IMR-90 (cell line): Measurements from ENCODE around the gene ZNF282. TPM values are rescaled to one million over a fixed set of nuclear protein-coding genes. Genes with fewer than 3 reads are reported as not detected.

Experiments
- ATAC-seq: fragments of 200-7000 bp; cut with Tn5 transposase; 2 replicates; pipeline ENCODE4 v1.9.1; 2020; ENCODE audit warnings: low read depth, mild to moderate bottlenecking, moderate library complexity
- BruUV-seq: library from RNA; stranded (reverse); fragments of 400-500 nt; replicated peaks from 2 replicates; lab custom pipeline; 2021; lab: Mats Ljungman, UMichigan
- CTCF ChIA-PET: fragments of 300-600 bp; formaldehyde crosslinking; extraction: SDS; loops from one replicate; lab custom pipeline; 2021; ENCODE audit warnings: antibody characterized with exemption; lab: Yijun Ruan, JAX
- POLR2A ChIA-PET: fragments of 300-600 bp; sonication (Branson Sonifier 250); formaldehyde crosslinking; loops from one replicate; lab custom pipeline; 2022; ENCODE audit warnings: antibody characterized with exemption; ENCODE audit not compliant: unreplicated experiment; lab: Charles Lee
- DNase-seq: peaks from one replicate; pipeline ENCODE4 v3.0.0; 2013
- H2AFZ ChIP-seq: replicated peaks from 2 replicates; pipeline ENCODE3; 2013; ENCODE audit warnings: low read length, mild to moderate bottlenecking; ENCODE audit not compliant: poor library complexity
- H2AK5ac ChIP-seq: 2 replicates; pipeline ENCODE4 v1.6.1; 2013; ENCODE audit warnings: low read depth, low read length, inconsistent platforms
- H2AK9ac ChIP-seq: replicated peaks from 2 replicates; pipeline ENCODE3; 2013; ENCODE audit warnings: mild to moderate bottlenecking, low read depth, low read length, moderate library complexity; ENCODE audit not compliant: poor library complexity
- H2BK120ac ChIP-seq: 2 replicates; pipeline ENCODE4 v1.6.1; 2013; ENCODE audit warnings: low read depth, low read length, inconsistent platforms
- H2BK15ac ChIP-seq: 3 replicates; pipeline ENCODE4 v1.6.1; 2013; ENCODE audit warnings: low read depth, low read length, inconsistent platforms
- H2BK20ac ChIP-seq: 2 replicates; pipeline ENCODE4 v1.6.1; 2013; ENCODE audit warnings: low read depth, mild to moderate bottlenecking, inconsistent platforms, low read length, moderate library complexity
- H2BK5ac ChIP-seq: 2 replicates; pipeline ENCODE4 v1.6.1; 2013; ENCODE audit warnings: mild to moderate bottlenecking, low read depth, low read length, inconsistent platforms; ENCODE audit not compliant: poor library complexity, severe bottlenecking
- H3K14ac ChIP-seq: replicated peaks from 2 replicates; pipeline ENCODE4 v1.6.1; 2013; ENCODE audit warnings: low read depth, low read length, inconsistent platforms
- H3K18ac ChIP-seq: 2 replicates; pipeline ENCODE4 v1.6.1; 2013; ENCODE audit warnings: low read depth, low read length, control low read depth
- H3K23ac ChIP-seq: 2 replicates; pipeline ENCODE4 v1.6.1; 2013; ENCODE audit warnings: low read depth, low read length, inconsistent platforms
- H3K27ac ChIP-seq: 2 replicates; pipeline ENCODE4 v1.5.1; 2013; ENCODE audit warnings: mild to moderate bottlenecking, control low read depth, low read length; ENCODE audit not compliant: insufficient read depth
- H3K27me3 ChIP-seq: 2 replicates; pipeline ENCODE4 v1.6.1; 2013; ENCODE audit warnings: low read length; ENCODE audit not compliant: control insufficient read depth, insufficient read depth
- H3K36me3 ChIP-seq: 2 replicates; pipeline ENCODE4 v1.6.1; 2013; ENCODE audit warnings: low read length, mixed read lengths; ENCODE audit not compliant: control insufficient read depth, insufficient read depth
- H3K4ac ChIP-seq: 2 replicates; pipeline ENCODE4 v1.6.1; 2013; ENCODE audit warnings: low read depth, low read length, inconsistent platforms
- H3K4me1 ChIP-seq: 2 replicates; pipeline ENCODE4 v1.6.1; 2013; ENCODE audit warnings: low read length, mixed read lengths; ENCODE audit not compliant: control insufficient read depth, insufficient read depth
- H3K4me2 ChIP-seq: 2 replicates; pipeline ENCODE4 v1.6.1; 2013; ENCODE audit warnings: low read depth, mild to moderate bottlenecking, control low read depth, low read length, moderate library complexity
- H3K4me3 ChIP-seq: 2 replicates; pipeline ENCODE4 v1.5.1; 2013; ENCODE audit warnings: low read depth, mild to moderate bottlenecking, control low read depth, low read length, moderate library complexity; ENCODE audit not compliant: insufficient read depth
- H3K56ac ChIP-seq: 2 replicates; pipeline ENCODE4 v1.6.1; 2013; ENCODE audit warnings: low read length, inconsistent platforms; ENCODE audit not compliant: insufficient read depth; ENCODE audit errors: extremely low read depth
- H3K79me1 ChIP-seq, 2 experiments: 2 replicates each; pipeline ENCODE4 v1.6.1; 2013; ENCODE audit warnings: low read length in 2 of 2, inconsistent platforms in 1 of 2, low read depth in 1 of 2
- H3K9ac ChIP-seq: 2 replicates; pipeline ENCODE4 v1.6.1; 2013; ENCODE audit warnings: low read depth, low read length, control low read depth
- H3K9me1 ChIP-seq: 2 replicates; pipeline ENCODE4 v1.6.1; 2013; ENCODE audit warnings: low read length, inconsistent platforms; ENCODE audit not compliant: insufficient read depth
- H3K9me3 ChIP-seq: 2 replicates; pipeline ENCODE4 v1.6.1; 2013; ENCODE audit warnings: low read length; ENCODE audit not compliant: control insufficient read depth, insufficient read depth
- H4K20me1 ChIP-seq: 2 replicates; pipeline ENCODE4 v1.6.1; 2013; ENCODE audit warnings: low read length, inconsistent platforms; ENCODE audit not compliant: insufficient read depth
- H4K5ac ChIP-seq: 2 replicates; pipeline ENCODE4 v1.6.1; 2013; ENCODE audit warnings: mild to moderate bottlenecking, low read depth, low read length, control low read depth
- H4K8ac ChIP-seq, 2 experiments: 2 replicates each; pipeline ENCODE4 v1.6.1; 2013; ENCODE audit warnings: low read depth in 2 of 2, low read length in 2 of 2, control low read depth in 1 of 2, inconsistent platforms in 1 of 2
- H4K91ac ChIP-seq: 2 replicates; pipeline ENCODE4 v1.6.1; 2013; ENCODE audit warnings: low read depth, low read length, inconsistent platforms; ENCODE audit not compliant: insufficient read depth
- BHLHE40 ChIP-seq: fragments of 150-350 bp; IDR thresholded peaks from 2 replicates; pipeline ENCODE4 v1.6.1; 2016; ENCODE audit warnings: mild to moderate bottlenecking, low read depth, low read length
- CEBPB ChIP-seq: IDR thresholded peaks from 2 replicates; pipeline ENCODE4 v1.6.1; 2012; ENCODE audit warnings: low read depth, low read length, improper control_type of control experiment
- CHD1 ChIP-seq: IDR thresholded peaks from 2 replicates; pipeline ENCODE4 v1.6.1; 2012; ENCODE audit warnings: low read depth, low read length, improper control_type of control experiment
- FOS ChIP-seq: fragments of 150-350 bp; IDR thresholded peaks from 2 replicates; pipeline ENCODE4 v1.6.1; 2016; ENCODE audit warnings: low read depth, low read length
- MAFK ChIP-seq: IDR thresholded peaks from 2 replicates; pipeline ENCODE4 v1.6.1; 2012; ENCODE audit warnings: low read depth, low read length, improper control_type of control experiment
- MAZ ChIP-seq: IDR thresholded peaks from 2 replicates; pipeline ENCODE4 v1.6.1; 2012; ENCODE audit warnings: low read depth, mild to moderate bottlenecking, low read length, improper control_type of control experiment, moderate library complexity, borderline replicate concordance
- MXI1 ChIP-seq: IDR thresholded peaks from 2 replicates; pipeline ENCODE4 v1.6.1; 2012; ENCODE audit warnings: low read depth, mild to moderate bottlenecking, low read length, moderate library complexity, borderline replicate concordance
- NFE2L2 ChIP-seq: fragments of 150-350 bp; IDR thresholded peaks from 2 replicates; pipeline ENCODE4 v1.6.1; 2016; ENCODE audit warnings: low read depth, mild to moderate bottlenecking, low read length
- POLR2A ChIP-seq: IDR thresholded peaks from 2 replicates; pipeline ENCODE4 v1.6.1; 2012; ENCODE audit warnings: mild to moderate bottlenecking, low read depth, low read length
- RAD21 ChIP-seq: IDR thresholded peaks from 2 replicates; pipeline ENCODE4 v1.6.1; 2012; ENCODE audit warnings: low read length, improper control_type of control experiment
- RFX5 ChIP-seq: IDR thresholded peaks from 2 replicates; pipeline ENCODE4 v1.8.0; 2012; ENCODE audit warnings: low read depth, mild to moderate bottlenecking, low read length, moderate library complexity
- SMC3 ChIP-seq: fragments of 150-350 bp; IDR thresholded peaks from 2 replicates; pipeline ENCODE4 v1.6.1; 2016; ENCODE audit warnings: low read depth, mild to moderate bottlenecking, antibody characterized with exemption, low read length, moderate library complexity
- WGBS, 2 experiments: methylation state at CpG; one replicate each; pipeline versions ENCODE4 v1.1.5 to v1.1.7; 2013; ENCODE audit warnings: missing lambda C conversion rate in 2 of 2; ENCODE audit not compliant: insufficient read length in 1 of 2; ENCODE audit errors: extremely low coverage in 2 of 2; 5-methylcytosine and 5-hydroxymethylcytosine counted together
- dilution Hi-C: fragments of 300-500 bp; cut with HindIII; formaldehyde crosslinking; loops from one replicate; pipeline ENCODE4 v1.14.3; 2018; ENCODE audit warnings: low sequenced_read_pairs; ENCODE audit not compliant: unreplicated experiment
- in situ Hi-C: fragments of 300-500 bp; cut with MboI; formaldehyde crosslinking; loops from 3 replicates; pipeline ENCODE4 v1.14.3; 2019; ENCODE audit warnings: low sequenced_read_pairs, inconsistent platforms, mixed read lengths
- intact Hi-C: fragments of 100-400 bp; cut with micrococcal nuclease; formaldehyde crosslinking; loops from 2 replicates; pipeline ENCODE4 v1.10.0; 2022
- polyA plus RNA-seq, 3 experiments: library from polyadenylated mRNA; depleted of rRNA; stranded (reverse); fragments of >200 nt; gene quantifications; 2 replicates each; pipeline ENCODE4 v1.2.3, GENCODE V29; 2012; ENCODE audit warnings: low replicate concordance in 1 of 3
- total RNA-seq: library from RNA; depleted of rRNA; stranded (reverse); fragments of >200 nt; gene quantifications from 2 replicates; pipeline ENCODE4 v1.2.3, GENCODE V29; 2012
- TF ChIP-seq, protein P1 (sequence below): fragments of 150-350 bp; IDR thresholded peaks from 2 replicates; pipeline ENCODE4 v1.6.1; 2017; ENCODE audit warnings: mild to moderate bottlenecking, antibody characterized with exemption, low read length, low read depth
- TF ChIP-seq, protein P2 (sequence below): fragments of 150-350 bp; IDR thresholded peaks from 2 replicates; pipeline ENCODE4 v1.6.1; 2016; ENCODE audit warnings: low read depth, mild to moderate bottlenecking, low read length, moderate library complexity, borderline replicate concordance
- TF ChIP-seq, protein P3 (sequence below): conservative IDR thresholded peaks from 2 replicates; pipeline ENCODE4 v1.5.1; 2012; ENCODE audit warnings: mild to moderate bottlenecking, low read depth, low read length, improper control_type of control experiment

ZNF282 gene
- total and polyA plus RNA-seq, 2 of the 4 experiments (the other 2 are of a cell fraction): 7.2 to 11.9 TPM

DNA sequence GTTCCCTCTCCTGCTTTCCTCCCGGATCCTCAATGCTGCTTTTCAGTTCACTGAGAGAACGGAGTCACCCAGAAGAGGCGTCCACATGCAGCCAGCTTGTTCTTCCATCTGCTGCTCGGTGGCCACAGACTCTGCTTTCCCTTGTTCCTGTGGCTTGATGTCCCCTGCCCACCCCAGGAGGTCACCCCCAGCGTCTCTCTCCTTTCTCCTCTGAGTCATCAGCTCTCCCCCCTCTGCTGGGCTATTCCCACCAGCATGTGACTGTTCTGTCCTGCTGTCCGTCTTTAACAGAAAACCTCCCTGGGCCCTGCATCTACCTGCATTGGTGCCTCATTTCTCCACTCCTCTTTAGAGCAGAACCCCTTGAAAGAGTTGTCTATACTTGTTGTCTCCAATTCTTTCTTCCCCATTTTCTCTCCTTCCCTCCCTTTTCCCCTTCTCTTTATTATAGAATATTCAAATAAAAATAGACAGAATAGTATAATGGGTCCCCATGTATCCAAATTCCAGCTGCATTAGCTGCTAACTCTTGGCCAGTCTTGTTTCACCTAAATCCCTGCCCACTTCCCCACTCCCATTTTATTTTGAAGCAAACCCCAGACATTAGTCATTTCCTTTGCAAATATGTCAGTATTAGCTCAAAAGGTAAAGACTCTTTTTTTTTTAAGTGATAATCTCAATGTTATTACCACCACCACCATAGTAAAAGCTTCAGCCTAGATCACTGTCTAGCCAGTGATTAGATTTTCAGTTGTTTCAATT, 4.1 kb downstream of the ZNF282 start:
- H3K36me3 ChIP-seq: peaks cover 43% of the 10 kb centered on the region
- peaks cover 6% of the 10 kb centered on the region for H3K4me1 ChIP-seq
- H3K27me3 ChIP-seq: no peaks in the 10 kb centered on the region
- DNase-seq: peak; percentile 37
- no peak overlapping the region for H2BK15ac ChIP-seq
- H2AK9ac ChIP-seq: no peak overlapping the region
- H3K9me1 ChIP-seq: peaks cover 10% of the 10 kb centered on the region; the same call in 1 of the 2 replicates
- WGBS, 2 experiments: 100% methylated on average over 3 of the region's 6 CpGs; no CpG with 5 or more reads in 1 of the 2 experiments
- CTCF ChIA-PET: no interaction called here
- intact Hi-C loops (loop anchor here (5.0 kb wide), 1 partner anchor 33 kb away; no protein-coding TSS in a partner anchor), dilution Hi-C loops (no loop called here), in situ Hi-C loops (no loop called here)
- H3K4me3 ChIP-seq: no peak overlapping the region
- H3K4me2 ChIP-seq: no peak overlapping the region
- no peak overlapping the region for H3K27ac ChIP-seq
- H2BK120ac ChIP-seq: no peak overlapping the region
- ATAC-seq: no peak
- no peaks in the 10 kb centered on the region for H3K9me3 ChIP-seq
- H3K4ac ChIP-seq: no peak overlapping the region
- H2BK5ac ChIP-seq: no peak overlapping the region
- peaks cover 29% of the 10 kb centered on the region for H4K20me1 ChIP-seq
- no peak overlapping the region for H3K9ac ChIP-seq
- H4K5ac ChIP-seq: no peak overlapping the region
- peaks cover 21 to 64% of the 10 kb centered on the region in 2 experiments for H3K79me1 ChIP-seq
- H2BK20ac ChIP-seq: no peak overlapping the region
- H4K8ac ChIP-seq: no peak overlapping the region
- H3K14ac ChIP-seq: no peak overlapping the region
- H3K56ac ChIP-seq: no peak overlapping the region
- H2AK5ac ChIP-seq: no peak overlapping the region
- no peak overlapping the region for H3K18ac ChIP-seq
- no peak overlapping the region for H2AFZ ChIP-seq
- H3K23ac ChIP-seq: no peak overlapping the region
- no peak overlapping the region for H4K91ac ChIP-seq
- POLR2A ChIA-PET: no interaction called here
- BruUV-seq: no TSS peak
- TF ChIP-seq, protein P1, sequence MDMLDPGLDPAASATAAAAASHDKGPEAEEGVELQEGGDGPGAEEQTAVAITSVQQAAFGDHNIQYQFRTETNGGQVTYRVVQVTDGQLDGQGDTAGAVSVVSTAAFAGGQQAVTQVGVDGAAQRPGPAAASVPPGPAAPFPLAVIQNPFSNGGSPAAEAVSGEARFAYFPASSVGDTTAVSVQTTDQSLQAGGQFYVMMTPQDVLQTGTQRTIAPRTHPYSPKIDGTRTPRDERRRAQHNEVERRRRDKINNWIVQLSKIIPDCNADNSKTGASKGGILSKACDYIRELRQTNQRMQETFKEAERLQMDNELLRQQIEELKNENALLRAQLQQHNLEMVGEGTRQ: no peak
- TF ChIP-seq POLR2A (no peak), CEBPB (no peak), MAFK (no peak), RFX5 (no peak), CHD1 (no peak), BHLHE40 (no peak), RAD21 (no peak), SMC3 (no peak), MAZ (no peak), FOS (no peak), MXI1 (no peak), NFE2L2 (no peak)
- TF ChIP-seq, protein P2, sequence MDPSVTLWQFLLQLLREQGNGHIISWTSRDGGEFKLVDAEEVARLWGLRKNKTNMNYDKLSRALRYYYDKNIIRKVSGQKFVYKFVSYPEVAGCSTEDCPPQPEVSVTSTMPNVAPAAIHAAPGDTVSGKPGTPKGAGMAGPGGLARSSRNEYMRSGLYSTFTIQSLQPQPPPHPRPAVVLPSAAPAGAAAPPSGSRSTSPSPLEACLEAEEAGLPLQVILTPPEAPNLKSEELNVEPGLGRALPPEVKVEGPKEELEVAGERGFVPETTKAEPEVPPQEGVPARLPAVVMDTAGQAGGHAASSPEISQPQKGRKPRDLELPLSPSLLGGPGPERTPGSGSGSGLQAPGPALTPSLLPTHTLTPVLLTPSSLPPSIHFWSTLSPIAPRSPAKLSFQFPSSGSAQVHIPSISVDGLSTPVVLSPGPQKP: no peak
- TF ChIP-seq, protein P3, sequence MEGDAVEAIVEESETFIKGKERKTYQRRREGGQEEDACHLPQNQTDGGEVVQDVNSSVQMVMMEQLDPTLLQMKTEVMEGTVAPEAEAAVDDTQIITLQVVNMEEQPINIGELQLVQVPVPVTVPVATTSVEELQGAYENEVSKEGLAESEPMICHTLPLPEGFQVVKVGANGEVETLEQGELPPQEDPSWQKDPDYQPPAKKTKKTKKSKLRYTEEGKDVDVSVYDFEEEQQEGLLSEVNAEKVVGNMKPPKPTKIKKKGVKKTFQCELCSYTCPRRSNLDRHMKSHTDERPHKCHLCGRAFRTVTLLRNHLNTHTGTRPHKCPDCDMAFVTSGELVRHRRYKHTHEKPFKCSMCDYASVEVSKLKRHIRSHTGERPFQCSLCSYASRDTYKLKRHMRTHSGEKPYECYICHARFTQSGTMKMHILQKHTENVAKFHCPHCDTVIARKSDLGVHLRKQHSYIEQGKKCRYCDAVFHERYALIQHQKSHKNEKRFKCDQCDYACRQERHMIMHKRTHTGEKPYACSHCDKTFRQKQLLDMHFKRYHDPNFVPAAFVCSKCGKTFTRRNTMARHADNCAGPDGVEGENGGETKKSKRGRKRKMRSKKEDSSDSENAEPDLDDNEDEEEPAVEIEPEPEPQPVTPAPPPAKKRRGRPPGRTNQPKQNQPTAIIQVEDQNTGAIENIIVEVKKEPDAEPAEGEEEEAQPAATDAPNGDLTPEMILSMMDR: no peak
